Stomach (tissue), 4 donors: ENCODE data around the gene CKMT1A.
"Not testable (repeated sequence)": the region's sequence is repeated elsewhere in the genome, so short reads cannot be mapped to it uniquely, and the experiment has no call there.

Experiments
- CTCF ChIP-seq, 7 experiments: fragments of 450-650 bp in 4 of 7; fragments of 200-600 bp in 3 of 7; sonication (generic) in 3 of 7; IDR thresholded peaks; one replicate each; pipeline ENCODE4 v1.5.1; 2016 to 2019; ENCODE audit warnings: antibody characterized with exemption in 7 of 7, control low read depth in 2 of 7, mild to moderate bottlenecking in 1 of 7
- EP300 ChIP-seq: sonication (generic); formaldehyde crosslinking; IDR thresholded peaks from one replicate; pipeline ENCODE4 v1.6.1; 2017; ENCODE audit warnings: antibody characterized with exemption

GRCh38 chr15:43746903-43747309 lies 53.2 kb downstream of the CKMT1A start:
- TF ChIP-seq EP300; CTCF (IDR thresholded peaks at IDR 0.05): not testable (repeated sequence)
